NCI-H748 treated with DMSO at 0.1 percent for 48 hours (cell line): ENCODE data around the gene MAPK10.
"Not testable (repeated sequence)": the region's sequence is repeated elsewhere in the genome, so short reads cannot be mapped to it uniquely, and the experiment has no call there.

ENCODE experiments used
- DNase-seq: peaks from one replicate; lab custom pipeline; 2025; lab: John Stamatoyannopoulos, UW

The MAPK10 gene

GRCh38 chr4:86036736-86037135 is 323.1 kb downstream of the MAPK10 start:
- no peak for DNase-seq

- DNase-seq = no peak
These were observed 324.2 kb downstream of the MAPK10 start for GRCh38 chr4:86035688-86036087.

- DNase-seq = no peak
These were observed 325.2 kb downstream of the MAPK10 start for GRCh38 chr4:86034616-86035015.

- no peak for DNase-seq
These were observed 326.7 kb downstream of the MAPK10 start for GRCh38 chr4:86033171-86033570.

GRCh38 chr4:86032476-86033022 is 327.3 kb downstream of the MAPK10 start:
- no peak for DNase-seq

GRCh38 chr4:86031927-86032326 is 327.9 kb downstream of the MAPK10 start:
- DNase-seq = no peak

- no peak for DNase-seq
These were observed 333.1 kb downstream of the MAPK10 start for GRCh38 chr4:86026720-86027119.

- DNase-seq = not testable (repeated sequence)
These were observed 338.2 kb downstream of the MAPK10 start for GRCh38 chr4:86021671-86022070.

GRCh38 chr4:86019906-86020305 is 339.9 kb downstream of the MAPK10 start:
- DNase-seq = no peak

- no peak for DNase-seq
These were observed 340.5 kb downstream of the MAPK10 start for GRCh38 chr4:86019362-86019761.

GRCh38 chr4:86015412-86016350 is 344.2 kb downstream of the MAPK10 start:
- no peak for DNase-seq

GRCh38 chr4:86014599-86014998 is 345.3 kb downstream of the MAPK10 start:
- no peak for DNase-seq

GRCh38 chr4:86013621-86014020 is 346.2 kb downstream of the MAPK10 start:
- no peak for DNase-seq

GRCh38 chr4:86011117-86011516 is 348.7 kb downstream of the MAPK10 start:
- no peak for DNase-seq

- DNase-seq = no peak
These were observed 352.8 kb downstream of the MAPK10 start for GRCh38 chr4:86007042-86007441.

- no peak for DNase-seq
These were observed 353.8 kb downstream of the MAPK10 start for GRCh38 chr4:86006057-86006456.

GRCh38 chr4:86004030-86004429 is 355.8 kb downstream of the MAPK10 start:
- DNase-seq = no peak

- no peak for DNase-seq
These were observed 358.3 kb downstream of the MAPK10 start for GRCh38 chr4:86001591-86001990.

GRCh38 chr4:85995361-85995760 is 364.5 kb downstream of the MAPK10 start:
- DNase-seq = no peak

- no peak for DNase-seq
These were observed 365.3 kb downstream of the MAPK10 start for GRCh38 chr4:85994576-85994975.

- DNase-seq = no peak
These were observed 366.2 kb downstream of the MAPK10 start for GRCh38 chr4:85993641-85994040.

GRCh38 chr4:85986266-85986665 is 373.6 kb downstream of the MAPK10 start:
- no peak for DNase-seq

- DNase-seq = no peak
These were observed 380.6 kb downstream of the MAPK10 start for GRCh38 chr4:85979276-85979675.

GRCh38 chr4:85970535-85970934 is 389.3 kb downstream of the MAPK10 start:
- DNase-seq = no peak
